Liver (tissue), 9 donors: ENCODE data around the gene PIP4K2C. TPM values are rescaled to one million over a fixed set of nuclear protein-coding genes. Genes with fewer than 3 reads are reported as not detected.

Source experiments
- DNase-seq: peaks from one replicate; pipeline ENCODE4 v3.0.0-alpha.2; 2017; ENCODE audit warnings: low spot score
- H3K27ac ChIP-seq, 2 donors: one replicate each; pipeline ENCODE4 v1.7.0; 2013; ENCODE audit warnings: inconsistent platforms in 2 of 2, low read length in 2 of 2, control low read depth in 1 of 2, low read depth in 1 of 2, mild to moderate bottlenecking in 1 of 2
- H3K27me3 ChIP-seq, 4 donors: one replicate each; pipeline versions ENCODE4 v1.6.1 to v1.7.0; 2013; ENCODE audit warnings: low read length in 3 of 4, inconsistent platforms in 1 of 4, mild to moderate bottlenecking in 1 of 4, moderate library complexity in 1 of 4; ENCODE audit not compliant: control insufficient read depth in 4 of 4, insufficient read depth in 4 of 4
- H3K36me3 ChIP-seq, 4 donors: one replicate each; pipeline versions ENCODE4 v1.6.1 to v1.7.0; 2013; ENCODE audit warnings: low read length in 3 of 4, mild to moderate bottlenecking in 3 of 4, low read depth in 1 of 4, moderate library complexity in 1 of 4; ENCODE audit not compliant: control insufficient read depth in 4 of 4, insufficient read depth in 3 of 4
- H3K4me1 ChIP-seq, 4 donors: one replicate each; pipeline versions ENCODE4 v1.6.1 to v1.7.0; 2013; ENCODE audit warnings: low read length in 3 of 4, mild to moderate bottlenecking in 3 of 4, moderate library complexity in 1 of 4; ENCODE audit not compliant: control insufficient read depth in 4 of 4, insufficient read depth in 4 of 4
- H3K4me3 ChIP-seq, 3 donors: one replicate each; pipeline versions ENCODE4 v1.6.1 to v1.7.0; 2013; ENCODE audit warnings: low read length in 3 of 3, control low read depth in 1 of 3, low read depth in 1 of 3, mild to moderate bottlenecking in 1 of 3
- H3K9ac ChIP-seq, 2 donors: one replicate each; pipeline ENCODE4 v1.7.0; 2013; ENCODE audit warnings: low read length in 2 of 2, mild to moderate bottlenecking in 2 of 2, moderate library complexity in 2 of 2, control low read depth in 1 of 2, low read depth in 1 of 2
- H3K9me3 ChIP-seq, 4 donors: one replicate each; pipeline versions ENCODE4 v1.6.1 to v1.7.0; 2013; ENCODE audit warnings: low read length in 3 of 4; ENCODE audit not compliant: control insufficient read depth in 4 of 4
- ATF3 ChIP-seq: IDR thresholded peaks from 2 replicates; pipeline ENCODE4 v1.6.1; 2016; ENCODE audit warnings: antibody characterized with exemption
- CTCF ChIP-seq: fragments of 150-350 bp; IDR thresholded peaks from 2 replicates; pipeline ENCODE4 v1.5.1; 2017; ENCODE audit warnings: improper control_type of control experiment, low read depth, low read length; ENCODE audit not compliant: missing input control
- EGR1 ChIP-seq, 2 donors: IDR thresholded peaks; 2 replicates each; pipeline ENCODE4 v1.6.1; 2016 to 2018; ENCODE audit warnings: antibody characterized with exemption in 2 of 2, low read depth in 2 of 2
- FOXA2 ChIP-seq: IDR thresholded peaks from 2 replicates; pipeline ENCODE4 v1.6.1; 2016; ENCODE audit warnings: antibody characterized with exemption
- GABPA ChIP-seq, 2 donors: IDR thresholded peaks in 1 of 2; conservative IDR thresholded peaks in 1 of 2; 2 replicates each; pipeline ENCODE4 v1.6.1; 2016; ENCODE audit warnings: antibody characterized with exemption in 2 of 2, mild to moderate bottlenecking in 1 of 2, moderate library complexity in 1 of 2
- HNF4A ChIP-seq, 2 donors: conservative IDR thresholded peaks; 2 replicates each; pipeline ENCODE4 v1.6.1; 2016; ENCODE audit warnings: antibody characterized with exemption in 2 of 2, mild to moderate bottlenecking in 2 of 2
- HNF4G ChIP-seq: IDR thresholded peaks from 2 replicates; pipeline ENCODE4 v1.6.1; 2016; ENCODE audit warnings: antibody characterized with exemption
- JUND ChIP-seq, 2 donors: IDR thresholded peaks; 2 replicates each; pipeline ENCODE4 v1.6.1; 2016; ENCODE audit warnings: antibody characterized with exemption in 2 of 2
- MAX ChIP-seq: IDR thresholded peaks from 2 replicates; pipeline ENCODE4 v1.6.1; 2016; ENCODE audit warnings: antibody characterized with exemption
- NR2F2 ChIP-seq: IDR thresholded peaks from 2 replicates; pipeline ENCODE4 v1.6.1; 2016; ENCODE audit warnings: antibody characterized with exemption
- RXRA ChIP-seq, 2 donors: IDR thresholded peaks; 2 replicates each; pipeline ENCODE4 v1.6.1; 2017 to 2018; ENCODE audit warnings: antibody characterized with exemption in 2 of 2, mild to moderate bottlenecking in 1 of 2
- SP1 ChIP-seq: IDR thresholded peaks from 2 replicates; pipeline ENCODE4 v1.6.1; 2018; ENCODE audit warnings: antibody characterized with exemption, mild to moderate bottlenecking
- TAF1 ChIP-seq: conservative IDR thresholded peaks from 2 replicates; pipeline ENCODE4 v1.6.1; 2016; ENCODE audit warnings: antibody characterized with exemption, mild to moderate bottlenecking
- ZBTB33 ChIP-seq: IDR thresholded peaks from 2 replicates; pipeline ENCODE4 v1.6.1; 2016; ENCODE audit warnings: antibody characterized with exemption
- WGBS: extraction: QIAGEN DNeasy Blood & Tissue Kit; methylation state at CpG from one replicate; pipeline ENCODE4 v1.1.7; 2013; 5-methylcytosine and 5-hydroxymethylcytosine counted together
- polyA plus RNA-seq, 2 donors: library from polyadenylated mRNA; stranded (reverse) in 1 of 2; unstranded in 1 of 2; fragments of 200-250 nt in 1 of 2; fragments of >200 nt in 1 of 2; fragmentation: Nextera tagmentation in 1 of 2; extraction: Ambion mirVana in 1 of 2; gene quantifications; one replicate each; pipeline versions ENCODE4 v1.2.1 to v1.2.3, GENCODE V29; 2013 to 2015
- total RNA-seq, 2 donors: library from RNA; depleted of rRNA; stranded (reverse); fragments of >200 nt; gene quantifications; one replicate each; pipeline ENCODE4 v1.2.3, GENCODE V29; 2014
- donor health status: healthy.
- donor health status: healthy.
- donor health status: healthy.
- donor health status: healthy.
- donor health status: healthy.

PIP4K2C gene
- total and polyA plus RNA-seq, 4 donors: 6.5 to 11.9 (median 9.4) TPM

- Histone ChIP-seq H3K27me3 (peaks cover 0 to 12% (median 2%) of the 10 kb centered on the region in 4 donors), H3K9me3 (no peaks in the 10 kb centered on the region), H3K36me3 (no peaks in the 10 kb centered on the region), H3K9ac (no peak overlapping the region), H3K4me3 (no peak overlapping the region), H3K27ac (no peak overlapping the region), H3K4me1 (peaks cover 0 to 4% (median 4%) of the 10 kb centered on the region in 4 donors)
- no peak for DNase-seq
- TF ChIP-seq EGR1 (IDR thresholded peaks at IDR 0.05; ENCODE audit: low read depth in 2 of 2) (no peak), ATF3 (no peak), NR2F2 (no peak), ZBTB33 (no peak), CTCF (no peak), HNF4A (conservative IDR thresholded peaks at IDR 0.05) (no peak), JUND (IDR thresholded peaks at IDR 0.05) (no peak), SP1 (no peak), TAF1 (no peak), FOXA2 (no peak), MAX (no peak)
- WGBS: 85% methylated on average over 3 of the region's 3 CpGs
Measured at GRCh38 chr12:57551637-57552305, 39.2 kb upstream of the PIP4K2C start.

GRCh38 chr12:57552306-57552651 is 38.7 kb upstream of the PIP4K2C start:
- Histone ChIP-seq H3K27me3 (peaks cover 0 to 12% (median 2%) of the 10 kb centered on the region in 4 donors), H3K36me3 (no peaks in the 10 kb centered on the region), H3K4me3 (no peak overlapping the region), H3K4me1 (peaks cover 0 to 4% (median 3%) of the 10 kb centered on the region in 4 donors), H3K27ac (no peak overlapping the region), H3K9ac (no peak overlapping the region), H3K9me3 (no peaks in the 10 kb centered on the region)
- no peak for DNase-seq
- TF ChIP-seq GABPA (IDR thresholded peaks at IDR 0.05 in 1 of 2, conservative IDR thresholded peaks at IDR 0.05 in 1 of 2) (no peak), FOXA2 (no peak), ATF3 (no peak)
- 79% methylated on average over 2 of the region's 2 CpGs for WGBS

- Histone ChIP-seq H3K36me3 (no peaks in the 10 kb centered on the region), H3K4me3 (no peak overlapping the region), H3K27ac (no peak overlapping the region), H3K9me3 (no peaks in the 10 kb centered on the region), H3K4me1 (peaks cover 0 to 4% (median 2%) of the 10 kb centered on the region in 4 donors), H3K9ac (no peak overlapping the region), H3K27me3 (peaks cover 0 to 12% (median 2%) of the 10 kb centered on the region in 4 donors)
- DNase-seq: no peak
- WGBS: 60% methylated on average over 6 of the region's 6 CpGs
- TF ChIP-seq CTCF: no peak
- no peak for TF ChIP-seq TAF1
- TF ChIP-seq RXRA (IDR thresholded peaks at IDR 0.05): no peak
- TF ChIP-seq EGR1 (IDR thresholded peaks at IDR 0.05; ENCODE audit: low read depth in 2 of 2): no peak
- TF ChIP-seq ZBTB33: no peak
- no peak for TF ChIP-seq HNF4G
- TF ChIP-seq HNF4A (conservative IDR thresholded peaks at IDR 0.05): no peak
- TF ChIP-seq SP1: no peak
- no peak for TF ChIP-seq JUND (IDR thresholded peaks at IDR 0.05)
Measured at GRCh38 chr12:57552835-57553313, 38.1 kb upstream of the PIP4K2C start.
